HL-60 (cell line): Measurements from ENCODE around the gene CYB5RL.

Experiments
- POLR2AphosphoS5 ChIP-seq: IDR thresholded peaks from 2 replicates; pipeline ENCODE4 v1.6.1; 2012; ENCODE audit warnings: low read depth
- TF ChIP-seq, protein P1 (sequence below): IDR thresholded peaks from one replicate; pipeline ENCODE4 v1.5.1; 2011; ENCODE audit warnings: low read length, control low read depth, inconsistent platforms; ENCODE audit not compliant: insufficient read depth
- TF ChIP-seq, protein P2 (sequence below): IDR thresholded peaks from 2 replicates; pipeline ENCODE4 v1.6.1; 2012; ENCODE audit warnings: low read depth; ENCODE audit not compliant: insufficient replicate concordance

DNA sequence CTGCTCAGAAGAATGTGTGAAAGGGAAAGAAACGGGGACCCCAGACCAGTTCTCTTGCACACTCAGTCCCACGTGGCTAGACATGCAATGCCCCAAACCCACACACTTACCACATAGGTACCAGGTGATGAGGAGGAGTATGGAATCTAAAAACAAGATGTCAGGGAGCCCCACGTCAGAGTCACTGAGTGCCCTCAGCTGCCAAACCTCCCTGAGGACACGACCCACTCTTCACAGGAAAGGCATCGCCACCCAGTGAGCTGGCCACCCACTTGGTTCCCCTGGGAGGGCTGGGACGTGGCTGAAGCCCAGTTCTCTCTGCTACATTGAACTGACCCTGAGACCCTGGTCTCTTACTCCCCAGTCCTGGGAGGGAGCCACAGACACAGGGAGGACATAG lies 41.5 kb upstream of the CYB5RL start:
- TF ChIP-seq, protein P1, sequence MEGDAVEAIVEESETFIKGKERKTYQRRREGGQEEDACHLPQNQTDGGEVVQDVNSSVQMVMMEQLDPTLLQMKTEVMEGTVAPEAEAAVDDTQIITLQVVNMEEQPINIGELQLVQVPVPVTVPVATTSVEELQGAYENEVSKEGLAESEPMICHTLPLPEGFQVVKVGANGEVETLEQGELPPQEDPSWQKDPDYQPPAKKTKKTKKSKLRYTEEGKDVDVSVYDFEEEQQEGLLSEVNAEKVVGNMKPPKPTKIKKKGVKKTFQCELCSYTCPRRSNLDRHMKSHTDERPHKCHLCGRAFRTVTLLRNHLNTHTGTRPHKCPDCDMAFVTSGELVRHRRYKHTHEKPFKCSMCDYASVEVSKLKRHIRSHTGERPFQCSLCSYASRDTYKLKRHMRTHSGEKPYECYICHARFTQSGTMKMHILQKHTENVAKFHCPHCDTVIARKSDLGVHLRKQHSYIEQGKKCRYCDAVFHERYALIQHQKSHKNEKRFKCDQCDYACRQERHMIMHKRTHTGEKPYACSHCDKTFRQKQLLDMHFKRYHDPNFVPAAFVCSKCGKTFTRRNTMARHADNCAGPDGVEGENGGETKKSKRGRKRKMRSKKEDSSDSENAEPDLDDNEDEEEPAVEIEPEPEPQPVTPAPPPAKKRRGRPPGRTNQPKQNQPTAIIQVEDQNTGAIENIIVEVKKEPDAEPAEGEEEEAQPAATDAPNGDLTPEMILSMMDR: no peak
- no peak for TF ChIP-seq POLR2AphosphoS5
- TF ChIP-seq, protein P2, sequence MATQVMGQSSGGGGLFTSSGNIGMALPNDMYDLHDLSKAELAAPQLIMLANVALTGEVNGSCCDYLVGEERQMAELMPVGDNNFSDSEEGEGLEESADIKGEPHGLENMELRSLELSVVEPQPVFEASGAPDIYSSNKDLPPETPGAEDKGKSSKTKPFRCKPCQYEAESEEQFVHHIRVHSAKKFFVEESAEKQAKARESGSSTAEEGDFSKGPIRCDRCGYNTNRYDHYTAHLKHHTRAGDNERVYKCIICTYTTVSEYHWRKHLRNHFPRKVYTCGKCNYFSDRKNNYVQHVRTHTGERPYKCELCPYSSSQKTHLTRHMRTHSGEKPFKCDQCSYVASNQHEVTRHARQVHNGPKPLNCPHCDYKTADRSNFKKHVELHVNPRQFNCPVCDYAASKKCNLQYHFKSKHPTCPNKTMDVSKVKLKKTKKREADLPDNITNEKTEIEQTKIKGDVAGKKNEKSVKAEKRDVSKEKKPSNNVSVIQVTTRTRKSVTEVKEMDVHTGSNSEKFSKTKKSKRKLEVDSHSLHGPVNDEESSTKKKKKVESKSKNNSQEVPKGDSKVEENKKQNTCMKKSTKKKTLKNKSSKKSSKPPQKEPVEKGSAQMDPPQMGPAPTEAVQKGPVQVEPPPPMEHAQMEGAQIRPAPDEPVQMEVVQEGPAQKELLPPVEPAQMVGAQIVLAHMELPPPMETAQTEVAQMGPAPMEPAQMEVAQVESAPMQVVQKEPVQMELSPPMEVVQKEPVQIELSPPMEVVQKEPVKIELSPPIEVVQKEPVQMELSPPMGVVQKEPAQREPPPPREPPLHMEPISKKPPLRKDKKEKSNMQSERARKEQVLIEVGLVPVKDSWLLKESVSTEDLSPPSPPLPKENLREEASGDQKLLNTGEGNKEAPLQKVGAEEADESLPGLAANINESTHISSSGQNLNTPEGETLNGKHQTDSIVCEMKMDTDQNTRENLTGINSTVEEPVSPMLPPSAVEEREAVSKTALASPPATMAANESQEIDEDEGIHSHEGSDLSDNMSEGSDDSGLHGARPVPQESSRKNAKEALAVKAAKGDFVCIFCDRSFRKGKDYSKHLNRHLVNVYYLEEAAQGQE: no peak
